ENCODE results near the gene ZMAT3.

DNA sequence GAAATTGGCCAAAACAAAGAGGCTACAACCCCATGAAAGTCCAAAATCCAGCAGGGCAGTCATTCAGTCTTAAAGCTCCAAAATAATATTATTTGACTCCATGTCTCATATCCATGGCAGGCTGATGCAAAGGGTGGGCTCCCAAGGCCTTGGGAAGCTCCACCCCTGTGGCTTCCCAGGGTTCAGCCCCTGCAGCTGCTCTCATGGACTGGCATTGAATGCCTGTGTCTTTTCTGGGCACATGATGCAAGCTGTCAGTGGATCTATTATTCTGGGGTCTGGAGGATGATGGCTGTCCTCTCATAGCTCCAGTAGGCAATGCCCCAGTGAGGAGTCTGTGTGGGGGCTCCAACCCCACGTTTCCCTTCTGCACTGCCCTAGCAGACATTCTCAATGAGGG lies 81.8 kb downstream of the ZMAT3 start:
- TF ChIP-seq, protein P1, sequence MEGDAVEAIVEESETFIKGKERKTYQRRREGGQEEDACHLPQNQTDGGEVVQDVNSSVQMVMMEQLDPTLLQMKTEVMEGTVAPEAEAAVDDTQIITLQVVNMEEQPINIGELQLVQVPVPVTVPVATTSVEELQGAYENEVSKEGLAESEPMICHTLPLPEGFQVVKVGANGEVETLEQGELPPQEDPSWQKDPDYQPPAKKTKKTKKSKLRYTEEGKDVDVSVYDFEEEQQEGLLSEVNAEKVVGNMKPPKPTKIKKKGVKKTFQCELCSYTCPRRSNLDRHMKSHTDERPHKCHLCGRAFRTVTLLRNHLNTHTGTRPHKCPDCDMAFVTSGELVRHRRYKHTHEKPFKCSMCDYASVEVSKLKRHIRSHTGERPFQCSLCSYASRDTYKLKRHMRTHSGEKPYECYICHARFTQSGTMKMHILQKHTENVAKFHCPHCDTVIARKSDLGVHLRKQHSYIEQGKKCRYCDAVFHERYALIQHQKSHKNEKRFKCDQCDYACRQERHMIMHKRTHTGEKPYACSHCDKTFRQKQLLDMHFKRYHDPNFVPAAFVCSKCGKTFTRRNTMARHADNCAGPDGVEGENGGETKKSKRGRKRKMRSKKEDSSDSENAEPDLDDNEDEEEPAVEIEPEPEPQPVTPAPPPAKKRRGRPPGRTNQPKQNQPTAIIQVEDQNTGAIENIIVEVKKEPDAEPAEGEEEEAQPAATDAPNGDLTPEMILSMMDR (IDR thresholded peaks at IDR 0.05), result no peak
- TF ChIP-seq EZH2phosphoT487 (IDR thresholded peaks at IDR 0.05), result no peak

All from neural progenitor cell (in vitro differentiated cells).